ENCODE data around the gene ZBTB46. TPM values are rescaled to one million over a fixed set of nuclear protein-coding genes. Genes with fewer than 3 reads are reported as not detected.

Gene ZBTB46
- total and polyA plus RNA-seq, 2 donors (not counting 1 experiment from before 2014, with no cell fraction given): 0.96 to 4.5 TPM

GRCh38 chr20:63861981-63862901 is 31.2 kb upstream of the ZBTB46 start:
- H3K36me3 ChIP-seq (ENCODE audit: control insufficient read depth, insufficient read depth, low read length): peaks cover 18% of the 10 kb centered on the region
- no peak for TF ChIP-seq CTCF (conservative IDR thresholded peaks at IDR 0.05 in 1 of 2, IDR thresholded peaks at IDR 0.05 in 1 of 2; ENCODE audit: low read depth in 1 of 2, low read length in 2 of 2)
- TF ChIP-seq EZH2 (IDR thresholded peaks at IDR 0.05; ENCODE audit: low read length, missing control alignments): no peak
- peaks cover 28% of the 10 kb centered on the region for H3K79me2 ChIP-seq (ENCODE audit: control insufficient read depth, insufficient read depth, low read length)
- H3K27me3 ChIP-seq (ENCODE audit: control insufficient read depth, insufficient read depth, low read length): no peaks in the 10 kb centered on the region
- no peaks in the 10 kb centered on the region for H4K20me1 ChIP-seq (ENCODE audit: control insufficient read depth, extremely low read depth, insufficient read depth, low read length)
- H3K9ac ChIP-seq (ENCODE audit: insufficient read depth, low read length): no peak overlapping the region
- H2AFZ ChIP-seq (ENCODE audit: low read length): no peak overlapping the region
- H3K4me3 ChIP-seq (replicated peaks in 1 of 4; ENCODE audit: control extremely low read depth in 1 of 4, insufficient read depth in 1 of 4, low read depth in 3 of 4, low read length in 4 of 4): no peak overlapping the region
- DNase-seq (ENCODE audit: low read depth in 2 of 2): no peak
- H3K4me2 ChIP-seq (ENCODE audit: extremely low read depth, insufficient read depth, low read length): no peak overlapping the region
- no peak overlapping the region for H3K27ac ChIP-seq (ENCODE audit: insufficient read depth, low read length)
- H3K4me1 ChIP-seq (ENCODE audit: control insufficient read depth, extremely low read depth, insufficient read depth, low read length): peaks cover 25% of the 10 kb centered on the region
- H3K9me3 ChIP-seq (ENCODE audit: control insufficient read depth, insufficient read depth, low read depth, low read length): no peaks in the 10 kb centered on the region

- no peak for TF ChIP-seq CTCF (conservative IDR thresholded peaks at IDR 0.05 in 1 of 2, IDR thresholded peaks at IDR 0.05 in 1 of 2; ENCODE audit: low read depth in 1 of 2, low read length in 2 of 2)
- TF ChIP-seq EZH2 (IDR thresholded peaks at IDR 0.05; ENCODE audit: low read length, missing control alignments): no peak
- Histone ChIP-seq H3K4me2 (ENCODE audit: extremely low read depth, insufficient read depth, low read length) (no peak within 1 kb of the TSS), H3K79me2 (ENCODE audit: control insufficient read depth, insufficient read depth, low read length) (peaks cover 20% of the 10 kb centered on the region), H4K20me1 (ENCODE audit: control insufficient read depth, extremely low read depth, insufficient read depth, low read length) (no peaks in the 10 kb centered on the region), H3K27ac (ENCODE audit: insufficient read depth, low read length) (no peak within 1 kb of the TSS), H3K36me3 (ENCODE audit: control insufficient read depth, insufficient read depth, low read length) (peaks cover 18% of the 10 kb centered on the region), H3K4me3 (replicated peaks in 1 of 4; ENCODE audit: control extremely low read depth in 1 of 4, insufficient read depth in 1 of 4, low read depth in 3 of 4, low read length in 4 of 4) (no peak within 1 kb of the TSS), H3K9ac (ENCODE audit: insufficient read depth, low read length) (no peak within 1 kb of the TSS), H3K9me3 (ENCODE audit: control insufficient read depth, insufficient read depth, low read depth, low read length) (no peaks in the 10 kb centered on the region), H2AFZ (ENCODE audit: low read length) (no peak within 1 kb of the TSS), H3K27me3 (ENCODE audit: control insufficient read depth, insufficient read depth, low read length) (no peaks in the 10 kb centered on the region), H3K4me1 (ENCODE audit: control insufficient read depth, extremely low read depth, insufficient read depth, low read length) (peaks cover 25% of the 10 kb centered on the region)
- no peak for DNase-seq (ENCODE audit: low read depth in 2 of 2)
These were observed 30.4 kb upstream of the ZBTB46 start, which contains the start of gene ABHD16B for GRCh38 chr20:63861365-63861934. ABHD16B (plus strand) TSS chr20:63861498; CDS start chr20:63861541, 43 bp downstream.

- Histone ChIP-seq H3K27ac (ENCODE audit: insufficient read depth, low read length) (no peak overlapping the region), H3K9me3 (ENCODE audit: control insufficient read depth, insufficient read depth, low read depth, low read length) (no peaks in the 10 kb centered on the region), H4K20me1 (ENCODE audit: control insufficient read depth, extremely low read depth, insufficient read depth, low read length) (no peaks in the 10 kb centered on the region), H3K4me2 (ENCODE audit: extremely low read depth, insufficient read depth, low read length) (no peak overlapping the region), H3K4me3 (replicated peaks in 1 of 4; ENCODE audit: control extremely low read depth in 1 of 4, insufficient read depth in 1 of 4, low read depth in 3 of 4, low read length in 4 of 4) (no peak overlapping the region), H3K36me3 (ENCODE audit: control insufficient read depth, insufficient read depth, low read length) (peaks cover 18% of the 10 kb centered on the region), H3K27me3 (ENCODE audit: control insufficient read depth, insufficient read depth, low read length) (no peaks in the 10 kb centered on the region), H3K9ac (ENCODE audit: insufficient read depth, low read length) (no peak overlapping the region), H3K4me1 (ENCODE audit: control insufficient read depth, extremely low read depth, insufficient read depth, low read length) (peaks cover 25% of the 10 kb centered on the region), H3K79me2 (ENCODE audit: control insufficient read depth, insufficient read depth, low read length) (peaks cover 12% of the 10 kb centered on the region), H2AFZ (ENCODE audit: low read length) (no peak overlapping the region)
- TF ChIP-seq CTCF (conservative IDR thresholded peaks at IDR 0.05 in 1 of 2, IDR thresholded peaks at IDR 0.05 in 1 of 2; ENCODE audit: low read depth in 1 of 2, low read length in 2 of 2) (no peak), EZH2 (IDR thresholded peaks at IDR 0.05; ENCODE audit: low read length, missing control alignments) (no peak)
- no peak for DNase-seq (ENCODE audit: low read depth in 2 of 2)
These were observed 29.4 kb upstream of the ZBTB46 start for GRCh38 chr20:63860325-63861051.
